ACHN (cell line): ENCODE results near the gene F3.

Source experiments
- DNase-seq: peaks from one replicate; pipeline ENCODE4 v3.0.0-alpha.2; 2015
- in situ Hi-C: cut with HindIII; loops from 2 replicates; pipeline ENCODE4 v1.10.0; 2017; ENCODE audit warnings: low sequenced_read_pairs, low pct_ligation_motif_present, low pct_unique_long_range_greater_than_20kb

Gene F3

DNA sequence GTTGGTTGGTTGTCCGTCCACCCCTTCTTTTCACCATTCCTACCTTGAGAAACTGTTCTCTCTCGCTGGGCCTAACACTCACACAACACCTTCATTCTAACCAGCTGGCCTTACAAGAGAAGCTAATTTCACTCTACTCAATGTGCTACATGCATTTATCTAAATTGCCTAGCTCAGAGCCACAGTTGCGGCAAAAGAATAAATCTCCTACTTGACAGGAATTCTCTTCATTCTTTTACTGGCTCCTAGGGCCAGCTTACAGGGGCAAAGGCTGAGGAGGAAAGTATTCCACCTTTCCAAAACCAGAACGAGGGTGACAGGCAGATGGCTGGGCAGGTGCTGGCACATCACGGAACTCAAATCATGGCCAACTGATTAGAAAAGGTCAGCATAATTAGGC is 6.5 kb downstream of the F3 start:
- in situ Hi-C loops = loop anchor here (25.0 kb wide), 1 partner anchor 252 kb away; no protein-coding TSS in a partner anchor
- no peak for DNase-seq

DNA sequence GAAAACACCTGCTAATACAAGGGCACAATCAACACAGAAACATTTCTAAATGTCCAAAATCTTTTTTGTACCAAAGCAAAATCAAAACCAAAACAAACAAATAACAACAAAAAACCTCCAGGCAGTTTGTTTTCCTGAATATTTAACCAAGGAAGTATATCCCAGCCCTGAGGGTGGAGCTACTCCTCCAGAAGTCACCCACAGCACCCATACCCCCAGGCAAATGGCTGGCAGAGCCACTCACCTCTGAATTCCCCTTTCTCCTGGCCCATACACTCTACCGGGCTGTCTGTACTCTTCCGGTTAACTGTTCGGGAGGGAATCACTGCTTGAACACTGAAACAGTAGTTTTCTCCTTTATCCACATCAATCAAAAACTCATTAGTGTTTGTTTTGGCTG is 9.5 kb downstream of the F3 start:
- peak; percentile 21 for DNase-seq
- in situ Hi-C loops = loop anchor here (25.0 kb wide), 1 partner anchor 255 kb away; no protein-coding TSS in a partner anchor

DNA sequence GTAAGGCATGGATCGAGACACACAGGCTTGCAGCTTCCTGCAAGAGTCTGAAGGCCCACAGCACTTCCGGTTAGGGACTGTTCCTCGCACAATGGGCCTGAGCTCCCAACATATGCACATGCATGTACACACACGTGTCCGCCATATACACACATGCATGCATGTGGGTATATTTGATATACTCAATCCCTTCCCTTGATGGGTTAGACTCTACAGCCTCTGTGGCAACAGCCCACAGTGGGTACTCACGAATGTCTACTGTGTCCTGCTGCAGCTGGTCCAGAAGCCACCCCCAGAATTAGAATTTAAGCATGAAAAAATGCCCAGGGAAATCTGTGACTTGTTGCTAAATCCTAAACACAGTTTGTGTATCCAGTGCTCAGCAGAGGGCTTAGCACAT is 9.9 kb downstream of the F3 start:
- no peak for DNase-seq
- in situ Hi-C loops = loop anchor here (25.0 kb wide), 1 partner anchor 256 kb away; no protein-coding TSS in a partner anchor

DNA sequence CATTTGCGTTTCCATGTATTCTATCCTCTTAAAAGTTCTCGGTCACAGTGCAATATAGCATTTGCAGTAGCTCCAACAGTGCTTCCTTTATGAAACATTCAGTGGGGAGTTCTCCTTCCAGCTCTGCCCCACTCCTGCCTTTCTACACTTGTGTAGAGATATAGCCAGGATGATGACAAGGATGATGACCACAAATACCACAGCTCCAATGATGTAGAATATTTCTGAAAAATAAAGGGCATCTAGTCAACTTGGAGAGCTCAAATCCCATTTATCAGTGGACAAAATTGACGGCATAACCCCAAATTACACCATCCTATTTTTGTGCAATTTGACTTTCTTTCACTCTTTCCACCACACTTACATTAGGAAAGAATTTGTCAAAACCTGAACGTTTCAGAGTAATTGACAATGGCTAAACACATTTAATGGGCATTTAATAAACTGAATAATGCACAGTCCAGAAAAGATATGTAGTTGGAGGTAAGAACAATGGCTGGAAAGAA is 11.1 kb downstream of the F3 start:
- in situ Hi-C loops = loop anchor here (25.0 kb wide), 1 partner anchor 257 kb away; no protein-coding TSS in a partner anchor
- DNase-seq = no peak

DNA sequence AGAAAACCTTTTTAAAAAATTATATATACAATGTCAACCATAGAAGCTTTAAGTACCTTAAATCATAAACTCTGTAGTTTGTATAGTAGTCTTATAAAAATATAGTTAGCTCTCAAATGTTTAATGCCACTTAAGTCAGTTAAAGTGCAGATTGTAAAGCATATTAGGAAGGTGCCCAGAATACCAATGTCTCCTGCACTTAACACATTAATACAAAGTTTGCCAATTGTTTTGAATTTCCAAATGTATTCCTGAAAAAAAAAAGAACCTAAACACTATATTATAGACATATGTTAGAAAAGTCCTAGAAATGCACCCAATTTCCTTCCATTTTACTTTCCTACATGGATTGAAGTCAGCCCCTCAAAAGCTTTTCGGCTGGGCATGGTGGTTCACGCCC is 12.1 kb downstream of the F3 start:
- no peak for DNase-seq
- in situ Hi-C loops = loop anchor here (25.0 kb wide), 1 partner anchor 258 kb away; no protein-coding TSS in a partner anchor

DNA sequence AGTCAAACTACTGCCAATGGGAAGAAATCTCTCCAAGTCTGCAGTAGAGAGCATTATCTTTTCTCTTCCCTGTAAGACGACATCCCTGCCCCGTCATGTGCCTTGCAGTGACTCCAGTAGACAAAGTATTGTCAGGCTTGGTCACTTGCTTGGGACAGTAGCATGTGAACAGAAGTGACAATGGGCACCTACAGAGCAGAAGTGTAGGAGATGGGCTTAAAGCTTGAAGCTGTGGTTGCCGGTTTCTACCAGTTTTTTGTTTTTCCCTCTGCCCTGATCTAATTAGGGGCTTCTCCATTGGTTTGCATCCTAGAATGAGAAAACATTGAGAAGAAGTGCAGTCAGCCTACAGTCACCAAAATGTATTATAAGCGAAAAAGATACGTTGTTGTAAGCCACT is 12.7 kb downstream of the F3 start:
- in situ Hi-C loops = loop anchor here (25.0 kb wide), 1 partner anchor 258 kb away; no protein-coding TSS in a partner anchor
- no peak for DNase-seq

DNA sequence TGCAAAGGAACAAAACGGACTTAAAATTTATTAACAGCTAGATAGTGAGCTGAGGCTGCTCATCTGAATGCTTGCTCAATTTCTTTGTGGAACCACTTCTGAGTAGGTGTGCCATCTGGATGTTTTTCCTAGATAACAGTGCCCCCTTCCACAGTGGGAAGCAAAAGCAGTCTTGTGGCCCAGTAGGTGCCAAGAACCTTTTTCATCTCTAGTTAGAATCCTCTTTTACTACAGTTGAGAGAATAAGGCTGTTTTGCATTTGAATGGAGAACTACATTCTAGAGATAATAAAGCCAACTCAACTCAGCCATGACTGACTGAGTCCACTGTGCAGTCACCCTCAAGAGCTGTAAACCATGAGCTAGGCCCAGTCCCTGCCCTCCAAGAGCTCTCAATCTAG is 13.3 kb downstream of the F3 start:
- in situ Hi-C loops = loop anchor here (25.0 kb wide), 1 partner anchor 259 kb away; no protein-coding TSS in a partner anchor
- no peak for DNase-seq

DNA sequence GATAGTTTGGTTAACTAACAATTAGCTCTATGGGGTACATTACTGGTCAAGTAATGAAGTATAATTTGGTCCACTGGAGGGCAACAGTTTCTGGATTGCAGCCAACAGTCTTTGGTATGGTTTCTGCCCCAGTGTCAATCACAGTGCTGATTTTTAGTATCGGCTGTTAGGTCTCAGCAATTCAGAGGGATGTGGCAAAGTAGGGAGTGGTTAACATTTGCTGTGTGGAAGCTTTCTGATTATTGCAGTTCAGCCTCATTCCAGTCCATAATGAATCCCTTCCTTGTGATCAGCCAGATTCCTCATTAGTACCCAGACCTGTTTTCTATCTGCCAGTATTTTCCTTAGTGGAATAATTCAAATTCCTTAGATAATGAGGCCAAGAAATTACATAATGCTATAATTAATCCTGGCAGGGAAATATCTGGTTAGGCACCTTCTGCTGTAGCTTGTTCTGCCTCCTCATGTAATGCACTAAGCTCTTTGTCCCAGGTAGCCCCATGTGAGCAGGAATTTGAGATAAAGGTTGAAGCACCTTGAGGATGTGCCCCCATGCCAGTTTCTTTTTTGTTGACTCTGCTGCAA is 14.0 kb downstream of the F3 start:
- DNase-seq = no peak
- in situ Hi-C loops = loop anchor here (25.0 kb wide), 1 partner anchor 260 kb away; no protein-coding TSS in a partner anchor

DNA sequence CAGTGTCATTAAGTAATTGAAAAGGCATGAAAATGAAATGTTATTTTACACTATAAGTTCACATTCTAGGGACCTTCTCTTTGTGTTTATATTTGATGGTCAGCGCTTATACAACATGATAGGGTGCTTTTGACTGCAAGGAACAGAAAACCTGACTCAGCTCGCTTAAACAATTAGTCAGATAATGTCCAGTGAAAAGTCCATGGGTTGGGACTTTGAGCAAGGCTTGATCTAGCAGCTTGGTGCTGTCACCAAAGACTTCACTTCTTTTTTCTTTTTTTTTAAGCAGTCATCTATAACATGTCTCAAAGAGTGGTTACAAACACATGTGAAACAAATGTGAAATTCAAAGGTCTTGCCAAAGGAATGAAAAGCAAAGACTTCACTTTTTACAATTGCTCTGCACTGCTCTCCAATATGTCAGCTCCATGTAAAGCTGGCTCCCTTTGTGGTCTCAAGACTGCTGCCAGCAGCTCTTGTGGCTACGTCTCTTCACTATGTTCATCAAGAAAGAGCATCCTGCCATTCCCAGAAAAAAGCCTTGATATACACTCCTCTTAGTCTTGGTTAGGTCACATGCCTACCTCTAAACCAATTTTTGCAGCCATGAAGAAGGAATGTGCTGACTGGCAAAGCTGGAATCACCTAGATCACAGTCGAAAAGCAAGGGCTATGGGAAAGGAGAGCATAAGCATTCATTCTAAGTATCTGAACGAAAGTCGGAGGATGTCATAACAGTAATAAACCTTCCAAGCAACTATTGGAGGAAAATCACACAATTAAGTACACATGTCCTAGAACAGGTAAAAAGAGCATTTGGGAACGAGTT is 15.2 kb downstream of the F3 start:
- no peak for DNase-seq
- in situ Hi-C loops = loop anchor here (25.0 kb wide), 1 partner anchor 261 kb away; no protein-coding TSS in a partner anchor

DNA sequence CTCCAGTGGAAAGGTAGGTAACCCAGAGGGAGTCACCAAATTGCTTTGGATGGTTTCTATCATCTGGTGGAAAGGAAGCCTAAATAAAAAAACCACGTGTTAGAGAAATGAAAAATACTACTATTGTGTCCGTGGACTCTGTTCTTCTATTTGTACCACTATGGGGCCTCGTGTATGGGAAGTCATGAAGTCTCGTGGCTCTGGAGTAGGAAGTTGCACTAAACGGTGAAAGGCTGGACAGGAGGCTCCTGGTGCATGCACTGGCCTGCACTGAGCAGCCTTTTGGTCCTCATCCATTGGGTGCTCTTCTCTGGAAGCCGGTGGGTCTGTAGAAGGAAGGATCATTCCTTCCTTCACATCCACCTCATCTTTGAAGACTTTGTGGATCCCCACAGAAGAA is 17.0 kb downstream of the F3 start:
- in situ Hi-C loops = no loop called here
- no peak for DNase-seq

DNA sequence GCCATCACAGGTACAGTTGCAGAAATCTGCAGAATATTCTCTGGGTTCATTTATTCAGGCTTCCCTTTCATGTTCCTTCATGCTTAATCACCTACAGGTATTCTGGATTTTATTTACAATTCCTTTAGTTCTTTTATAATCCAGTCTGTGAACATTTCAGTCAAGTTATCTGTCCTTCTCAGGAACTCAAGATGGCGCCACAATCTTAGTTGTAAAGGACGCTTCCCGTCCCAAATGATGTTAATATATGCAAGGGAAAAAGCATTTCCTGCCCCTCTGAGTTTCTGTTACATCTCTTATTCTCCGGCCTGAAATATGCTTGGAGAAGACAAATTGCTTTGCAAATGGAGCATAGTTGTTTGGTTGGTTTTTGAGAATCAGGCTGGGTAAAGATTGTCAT is 19.3 kb downstream of the F3 start:
- in situ Hi-C loops = no loop called here
- peak; percentile 47 for DNase-seq

DNA sequence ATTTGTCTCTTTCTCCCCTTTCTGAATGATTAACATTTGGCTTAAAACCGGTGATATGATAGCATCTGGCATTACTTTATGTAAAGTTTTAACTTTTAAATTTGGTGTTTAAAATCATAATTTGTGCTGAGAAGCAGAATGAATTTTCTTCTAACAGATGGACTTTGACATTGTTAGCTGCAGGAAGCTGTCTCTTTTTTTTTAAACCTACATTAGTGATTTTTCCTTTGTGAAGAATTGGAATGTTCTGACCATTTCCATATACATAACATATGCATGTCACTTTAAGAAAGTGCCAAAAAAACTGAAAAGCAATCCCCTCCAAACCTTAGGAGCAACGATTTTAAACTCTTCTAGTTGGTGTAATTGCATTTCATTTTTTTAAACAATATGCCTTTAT is 22.2 kb downstream of the F3 start:
- in situ Hi-C loops = no loop called here
- DNase-seq = no peak

DNA sequence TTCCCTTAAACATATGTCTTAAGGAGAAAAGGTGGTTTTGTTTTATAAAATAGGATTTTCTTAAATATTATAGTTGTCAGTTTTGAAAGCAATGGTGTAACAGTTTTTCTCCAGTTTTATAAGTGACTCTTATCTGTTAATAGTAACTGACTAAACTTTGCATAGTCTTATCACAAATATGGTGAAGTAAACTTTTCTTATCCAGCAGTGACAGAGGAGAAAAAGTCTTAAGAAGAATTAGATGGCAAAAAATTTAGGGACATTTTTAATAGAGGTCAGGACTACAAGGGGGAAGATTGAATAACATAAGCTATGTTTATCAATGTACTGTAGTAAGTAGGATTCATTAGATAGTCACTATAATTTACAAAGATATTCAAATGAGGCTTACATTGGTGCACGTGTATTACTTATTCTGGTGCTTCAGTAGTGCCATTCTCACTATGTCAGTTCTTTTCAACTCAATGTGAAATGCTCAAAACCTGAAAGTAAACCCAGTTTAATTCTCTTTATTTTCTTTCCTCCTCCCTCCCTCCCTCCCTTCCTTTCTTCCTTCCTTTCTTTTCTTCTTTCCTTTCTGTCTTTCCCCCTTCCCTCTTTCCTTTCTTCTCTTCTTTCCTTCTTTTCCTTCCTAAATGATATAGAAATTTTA is 26.1 kb downstream of the F3 start:
- no peak for DNase-seq

DNA sequence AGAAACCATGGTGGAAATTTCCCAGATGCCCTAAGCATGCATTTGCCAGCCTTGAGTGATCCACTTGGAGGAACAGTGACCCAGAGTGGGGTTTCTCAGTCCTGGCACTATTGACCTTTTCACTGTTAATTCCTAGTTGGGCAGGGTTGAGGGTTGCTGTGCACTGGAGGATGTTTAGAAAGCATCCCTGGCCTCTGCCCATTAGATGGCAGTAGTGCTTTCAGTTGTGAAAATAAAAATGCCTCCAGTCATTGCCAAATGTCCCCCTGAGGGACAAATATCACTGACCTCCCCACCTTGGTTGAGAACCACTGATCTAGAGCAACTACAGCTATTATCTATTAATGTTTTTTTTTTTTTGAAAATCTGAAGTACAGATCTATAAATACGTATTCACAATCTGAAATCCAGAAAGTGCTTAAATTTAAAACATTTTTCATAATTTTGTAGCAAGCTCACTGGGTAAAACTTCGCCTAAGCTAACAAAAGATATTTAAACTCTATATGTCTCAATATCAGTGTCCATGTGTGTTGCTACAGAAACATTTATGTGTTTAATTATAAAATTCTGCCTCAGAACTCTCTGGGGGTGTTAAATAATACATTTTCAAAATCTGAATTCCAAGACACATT is 27.3 kb downstream of the F3 start:
- in situ Hi-C loops = no loop called here
- peak; percentile 37 for DNase-seq

More for the DNA sequence above, 26.1 kb downstream of the F3 start:
- in situ Hi-C loops = no loop called here

DNA sequence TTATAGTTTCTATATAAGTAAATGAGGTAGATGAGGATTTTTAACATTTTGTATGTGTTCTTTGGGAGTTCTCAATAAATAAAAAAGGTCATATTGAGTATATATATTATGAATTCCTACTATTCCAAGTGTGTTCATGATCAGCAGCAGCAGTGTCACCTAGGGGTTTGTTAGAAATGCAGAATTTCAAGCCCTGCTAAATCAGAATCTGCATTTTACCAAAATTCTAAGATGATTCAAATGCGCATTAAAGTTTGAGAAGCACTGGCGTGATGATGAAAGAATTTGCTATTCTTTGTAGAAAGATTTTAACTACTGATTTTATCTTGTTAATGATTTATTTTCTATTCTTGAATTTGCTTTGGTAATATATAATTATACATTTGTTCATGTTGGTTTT is 28.7 kb downstream of the F3 start:
- in situ Hi-C loops = no loop called here
- DNase-seq = no peak

DNA sequence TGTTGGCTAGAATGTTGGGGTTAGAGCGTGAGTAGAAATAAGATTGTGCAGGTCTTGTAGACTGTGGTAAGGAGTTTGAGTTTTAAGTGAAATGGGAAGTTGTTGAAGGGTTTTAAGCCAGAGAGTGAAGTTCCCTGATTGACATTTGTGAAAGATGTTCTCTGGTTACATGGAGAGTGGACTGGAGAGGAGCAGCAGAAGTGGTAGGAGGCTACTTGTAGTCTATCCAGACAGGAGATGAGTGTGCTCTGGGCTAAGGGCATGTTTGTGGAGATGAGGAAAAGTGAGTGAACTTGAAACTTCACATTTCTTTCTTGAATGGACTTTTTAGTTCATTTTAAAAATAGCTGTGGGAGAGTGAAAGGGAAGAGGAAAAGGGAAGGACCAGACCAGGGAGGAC is 37.0 kb downstream of the F3 start:
- in situ Hi-C loops = no loop called here
- no peak for DNase-seq

DNA sequence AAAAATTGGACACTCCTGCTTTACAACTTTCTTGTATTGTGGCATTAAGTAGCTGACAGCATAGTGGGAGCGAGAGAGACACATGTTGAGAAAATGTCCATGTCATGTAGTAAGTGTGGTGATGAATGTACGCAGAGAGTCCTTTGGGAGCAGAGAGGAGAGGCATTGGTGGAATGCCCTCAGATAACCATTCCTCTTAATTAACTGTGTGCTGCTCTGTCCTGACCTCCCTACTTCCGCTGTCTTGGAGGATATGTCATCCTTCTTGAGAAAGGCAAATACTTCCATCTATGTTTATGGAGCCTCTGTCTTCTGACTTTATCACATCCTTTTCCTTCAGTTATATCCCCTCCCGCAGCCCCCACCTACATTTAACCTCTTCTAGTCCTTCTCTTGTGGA is 38.4 kb downstream of the F3 start:
- DNase-seq = no peak
- in situ Hi-C loops = no loop called here

DNA sequence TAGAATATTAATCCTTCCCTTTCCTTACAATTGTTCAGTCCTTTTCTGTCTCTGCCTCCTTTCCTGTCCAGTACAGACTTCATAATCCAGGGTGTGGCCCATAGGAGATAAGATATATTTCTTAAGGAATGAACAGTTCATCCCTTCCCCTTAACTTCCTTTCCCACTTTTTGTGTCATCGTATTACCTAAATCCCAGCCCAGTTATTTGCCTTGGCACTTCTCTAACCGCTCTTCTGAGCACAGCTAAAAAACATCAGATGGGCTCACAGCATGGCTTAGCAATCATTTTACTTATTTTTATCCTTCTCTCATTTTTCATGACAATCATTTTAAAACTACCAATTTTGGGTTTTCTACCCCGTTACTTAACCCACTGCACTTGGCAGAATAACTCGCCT is 39.6 kb downstream of the F3 start:
- no peak for DNase-seq
- in situ Hi-C loops = no loop called here

DNA sequence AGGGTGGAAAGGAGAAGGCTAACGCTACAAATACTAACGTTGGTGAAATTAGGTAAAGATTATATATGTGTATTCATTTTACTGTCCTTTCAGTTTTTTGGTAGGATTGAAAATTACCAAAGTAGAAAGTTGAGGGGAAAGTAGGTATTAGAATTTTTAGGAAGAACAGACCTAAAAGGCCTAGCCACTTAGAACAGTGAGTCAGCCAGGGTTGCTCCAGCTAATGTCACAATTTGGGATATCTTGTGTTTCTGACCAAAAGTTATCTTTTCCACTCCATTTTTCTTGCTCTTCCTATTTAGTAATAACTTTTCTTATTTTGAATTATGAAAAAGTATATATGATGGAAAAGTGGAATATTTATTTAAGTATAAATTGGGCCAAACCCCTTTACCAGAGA is 40.1 kb downstream of the F3 start:
- no peak for DNase-seq
- in situ Hi-C loops = no loop called here
